Ureter (tissue), 1 donor: Measurements from ENCODE around the gene ATP10B. TPM values are rescaled to one million over a fixed set of nuclear protein-coding genes. Genes with fewer than 3 reads are reported as not detected.

Source experiments
- DNase-seq: peaks from one replicate; pipeline ENCODE4 v3.0.0-alpha.2; 2020; ENCODE audit warnings: low spot score
- total RNA-seq: library from RNA; stranded (reverse); gene quantifications from one replicate; pipeline ENCODE4 v1.2.4, GENCODE V29; 2023
- donor health status: DM: yes; HTN: yes; CAD: no.

Gene ATP10B
- total RNA-seq, 1 donor from 2014 or later = 25.1 TPM

DNA sequence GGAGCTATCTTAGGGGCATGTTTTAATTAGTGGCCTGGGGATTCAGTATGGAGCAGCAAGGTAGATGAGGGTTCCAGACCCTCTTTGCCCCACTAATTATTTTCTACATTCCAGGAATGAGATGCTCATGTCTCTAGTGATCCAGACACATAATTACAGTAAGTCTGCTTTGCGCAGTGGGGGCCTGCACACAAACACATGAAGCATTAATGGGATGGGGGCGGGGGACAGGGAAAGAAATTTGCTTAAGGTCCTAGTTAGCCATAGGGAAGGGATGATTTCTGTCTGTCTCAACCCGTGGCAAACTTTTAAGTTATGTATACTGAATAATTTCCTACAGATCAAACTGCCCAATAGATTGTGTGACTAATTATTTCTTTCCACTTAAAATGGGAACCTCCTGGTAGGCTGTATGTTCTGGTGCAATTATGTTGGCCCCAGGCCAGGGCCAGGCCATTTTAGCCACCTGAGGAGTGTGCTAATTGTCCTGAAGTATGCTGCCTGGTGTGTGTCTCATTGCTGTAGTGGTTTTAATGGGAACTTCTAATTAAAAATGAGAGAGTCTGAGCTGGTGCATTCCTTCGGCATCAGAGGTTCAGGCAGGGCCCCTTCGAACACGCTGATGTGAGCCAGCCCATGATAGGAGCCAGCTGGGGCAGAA lies 295.9 kb downstream of the ATP10B start:
- no peak for DNase-seq

DNA sequence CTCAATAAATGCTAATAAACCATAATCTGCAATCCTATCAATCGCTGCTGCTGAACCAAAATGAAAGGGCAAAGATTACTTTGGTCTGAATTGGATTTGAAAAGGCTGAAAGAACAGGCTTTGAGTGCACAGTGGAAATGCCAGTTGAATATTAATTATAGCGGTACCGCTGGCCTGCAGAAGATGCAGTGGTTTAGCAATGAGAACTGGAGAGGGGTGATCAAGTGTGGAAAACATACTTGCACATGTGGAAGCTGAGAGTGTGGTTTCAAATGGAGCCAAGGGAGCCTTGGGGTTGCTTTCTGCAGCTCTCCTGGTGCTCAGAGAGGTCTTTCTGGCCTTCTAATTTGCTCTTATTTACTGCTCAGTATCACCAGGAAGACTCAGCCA lies 296.4 kb downstream of the ATP10B start:
- no peak for DNase-seq

DNA sequence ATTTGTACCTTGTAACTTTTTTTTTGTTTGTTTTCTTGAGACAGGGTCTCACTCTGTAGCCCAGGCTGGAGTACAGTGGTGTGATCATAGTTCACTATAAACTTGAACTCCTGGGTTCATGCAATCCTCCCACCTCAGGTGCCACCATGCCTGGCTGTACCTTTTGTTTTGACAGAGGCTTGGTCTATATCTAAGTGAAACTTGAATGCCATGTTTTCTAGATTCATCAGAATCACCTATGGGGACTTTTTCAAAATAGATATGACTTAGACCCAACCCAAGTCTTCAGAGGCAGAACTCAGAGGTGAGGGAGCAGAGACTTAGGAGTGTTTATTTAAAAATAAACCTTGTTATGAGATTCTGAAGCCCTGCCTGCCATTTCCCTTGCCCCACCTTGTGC lies 301.9 kb downstream of the ATP10B start:
- DNase-seq = no peak

DNA sequence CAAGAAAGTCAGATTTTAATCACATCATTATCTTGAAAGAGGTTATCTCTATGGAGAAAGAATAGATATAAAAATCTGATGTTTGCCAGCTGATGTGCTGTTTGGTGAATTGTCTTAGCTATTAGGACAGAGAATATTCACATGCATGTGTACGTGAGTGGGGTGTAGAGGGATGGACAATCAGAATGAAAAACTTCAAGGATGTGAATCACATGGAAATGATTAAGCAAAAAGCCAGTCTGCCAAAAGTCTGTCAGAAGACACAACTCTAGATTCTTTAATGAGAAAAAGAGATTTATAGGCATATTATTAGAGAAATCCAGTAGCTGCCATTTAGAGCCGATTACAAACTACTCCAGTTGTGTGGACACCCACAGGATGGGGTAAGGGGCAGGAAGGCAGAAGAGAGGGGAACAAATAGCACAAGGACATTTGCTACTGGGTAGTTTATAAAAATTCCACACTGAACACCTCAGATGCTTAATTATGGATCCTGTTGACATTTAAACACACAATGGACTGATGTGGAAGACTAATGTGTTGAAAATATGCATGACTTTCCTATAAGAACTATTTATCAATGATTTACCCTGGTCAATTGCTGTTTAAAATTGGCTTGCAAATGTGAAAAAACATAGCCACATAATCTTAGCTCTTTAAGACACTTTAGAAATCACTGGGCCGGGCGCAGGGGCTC lies 302.9 kb downstream of the ATP10B start:
- no peak for DNase-seq

DNA sequence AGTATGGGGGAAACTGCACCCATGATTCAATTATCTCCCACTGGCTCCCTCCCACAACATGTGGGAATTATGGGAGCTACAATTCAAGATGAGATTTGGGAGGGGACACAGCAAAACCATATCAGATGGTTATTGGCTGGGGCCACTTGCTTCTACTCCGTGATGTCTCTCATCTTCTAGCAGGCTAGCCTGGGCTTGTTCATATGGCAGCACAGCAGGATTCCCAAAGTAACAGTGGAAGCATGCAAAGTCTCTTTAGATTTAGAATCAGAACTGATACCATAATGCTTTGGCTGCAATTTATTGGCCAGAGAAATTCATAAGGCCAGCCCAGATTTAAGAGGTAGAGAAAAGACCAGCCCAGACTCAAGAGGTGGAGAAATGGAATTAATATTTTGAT lies 304.1 kb downstream of the ATP10B start:
- no peak for DNase-seq

DNA sequence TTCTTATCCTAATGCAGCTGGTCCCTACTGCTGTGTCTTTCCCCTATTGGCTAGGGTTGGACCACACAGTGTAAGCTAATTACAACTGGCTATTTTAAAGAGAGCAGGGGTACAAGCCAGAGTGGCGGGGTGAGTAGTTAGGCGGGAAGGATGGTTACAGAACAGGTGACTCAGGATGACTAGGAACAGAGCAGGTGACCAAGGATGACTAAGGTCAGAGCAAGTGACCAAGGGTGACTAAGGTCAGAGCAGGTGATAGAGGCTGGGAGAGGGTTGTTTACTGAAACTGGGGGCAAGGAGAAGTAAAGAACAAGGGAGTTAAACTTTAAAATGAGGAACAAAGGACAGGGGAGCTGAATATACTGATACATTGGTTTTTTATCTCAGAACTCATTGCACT lies 304.9 kb downstream of the ATP10B start:
- no peak for DNase-seq

DNA sequence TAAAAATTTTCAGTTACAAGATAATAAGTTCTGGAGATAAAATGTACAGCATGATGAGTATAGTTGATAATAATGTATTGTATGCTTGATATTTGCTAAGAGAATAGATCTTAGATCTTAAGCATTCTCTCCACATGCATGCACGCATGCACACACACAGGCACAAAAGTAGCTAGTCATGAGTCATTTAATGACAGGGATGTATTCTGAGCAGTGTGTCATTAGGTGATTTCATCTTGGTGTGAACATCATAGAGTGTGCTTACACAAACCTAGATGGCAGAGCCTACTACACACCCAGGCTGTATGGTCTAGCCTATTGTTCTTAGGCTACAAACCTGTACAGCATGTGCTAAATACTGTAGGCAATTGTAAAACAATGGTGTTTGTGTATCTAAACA lies 306.2 kb downstream of the ATP10B start:
- no peak for DNase-seq

DNA sequence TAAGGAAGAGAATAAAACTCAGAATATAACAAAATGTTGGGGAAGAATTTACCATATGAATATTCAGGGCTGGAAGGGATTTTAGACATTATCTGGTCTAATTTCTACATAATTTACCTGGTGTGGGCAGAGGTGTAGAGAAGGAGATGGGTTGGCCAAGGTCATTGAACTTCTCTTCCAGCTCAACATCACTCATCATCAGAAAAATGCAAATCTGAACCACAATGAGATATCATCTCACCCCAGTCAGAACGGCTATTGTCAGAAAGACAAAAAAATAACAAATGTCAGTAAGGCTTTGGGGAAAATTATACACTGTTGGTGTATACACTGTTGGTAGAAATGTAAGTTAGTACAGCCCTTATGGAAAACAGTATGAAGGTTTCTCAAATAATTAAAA lies 308.6 kb downstream of the ATP10B start:
- DNase-seq = no peak

DNA sequence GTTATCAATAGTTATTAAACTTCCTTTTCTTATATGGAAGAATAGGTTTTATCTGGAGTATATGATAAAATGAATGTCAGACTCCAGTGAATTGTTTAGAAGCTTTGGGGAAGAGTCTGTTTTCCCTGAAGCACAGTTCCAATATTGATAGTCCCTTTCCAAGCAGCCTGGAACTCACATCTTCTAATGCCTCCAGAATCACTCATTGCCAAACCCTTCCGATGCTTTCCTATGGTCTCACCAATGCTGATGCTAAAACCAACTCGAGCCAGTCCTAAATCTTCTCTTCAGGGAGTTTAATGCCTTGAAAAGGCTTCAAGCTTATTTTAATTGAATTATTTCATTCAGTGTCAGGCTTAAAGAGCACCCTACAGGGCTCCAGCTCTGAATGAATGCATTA lies 309.2 kb downstream of the ATP10B start:
- DNase-seq = no peak

DNA sequence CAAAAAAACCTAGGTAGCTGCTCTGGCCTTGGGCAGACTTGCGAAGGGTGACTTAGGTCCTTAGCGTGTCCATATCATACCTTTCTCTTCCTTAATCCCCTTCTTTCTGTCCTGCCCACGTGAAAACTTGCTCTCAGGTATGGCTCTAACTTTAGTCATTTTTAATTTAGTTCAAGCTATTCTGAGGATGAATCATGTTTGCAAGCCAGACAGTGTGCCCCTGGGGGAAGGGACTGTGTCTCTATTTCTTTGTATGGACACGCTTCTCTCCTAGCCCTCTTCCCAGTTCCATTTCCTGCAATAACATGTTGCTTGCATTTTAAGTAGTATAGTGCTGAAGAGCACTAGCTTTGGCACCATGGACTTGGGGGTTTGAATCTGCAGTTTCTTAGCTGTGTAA lies 309.7 kb downstream of the ATP10B start:
- no peak for DNase-seq

DNA sequence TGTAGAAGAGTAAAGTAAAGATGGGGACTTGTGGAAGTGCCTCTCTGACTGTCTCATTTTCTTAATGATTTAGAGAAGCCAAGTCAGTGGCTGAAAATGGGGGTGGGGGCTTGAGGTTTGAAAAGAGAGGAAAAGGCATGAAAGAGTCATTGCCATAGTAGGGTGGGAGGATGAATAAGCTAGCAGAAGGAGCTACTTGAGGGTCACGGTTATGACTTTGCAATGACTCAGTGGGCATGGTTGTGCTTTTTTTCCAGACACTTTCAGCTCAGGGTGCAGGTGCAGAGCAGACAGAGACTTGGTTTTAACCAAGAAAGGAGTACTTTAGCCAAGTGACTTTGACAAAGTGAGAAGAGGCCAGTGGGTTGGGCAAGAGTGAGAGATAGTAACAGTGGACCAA lies 312.6 kb downstream of the ATP10B start:
- DNase-seq = no peak

DNA sequence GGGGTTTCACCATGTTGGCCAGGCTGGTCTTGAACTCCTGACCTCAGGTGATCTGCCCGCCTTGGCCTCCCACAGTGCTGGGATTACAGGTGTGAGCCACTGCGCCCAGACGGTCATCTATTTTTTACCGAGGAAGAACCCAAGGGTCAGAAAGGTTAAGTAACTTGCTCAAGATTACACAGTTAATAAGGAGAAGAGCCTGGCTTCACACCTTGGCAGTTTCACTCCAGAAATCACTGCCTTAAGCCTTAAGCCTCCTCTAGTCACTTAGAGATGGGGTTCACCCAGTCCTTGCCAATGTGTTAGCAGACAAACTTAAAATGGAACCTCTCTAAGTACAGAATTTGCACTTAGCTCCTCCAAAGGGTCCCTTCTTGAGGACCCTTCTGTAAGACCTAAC lies 314.1 kb downstream of the ATP10B start:
- DNase-seq = no peak

DNA sequence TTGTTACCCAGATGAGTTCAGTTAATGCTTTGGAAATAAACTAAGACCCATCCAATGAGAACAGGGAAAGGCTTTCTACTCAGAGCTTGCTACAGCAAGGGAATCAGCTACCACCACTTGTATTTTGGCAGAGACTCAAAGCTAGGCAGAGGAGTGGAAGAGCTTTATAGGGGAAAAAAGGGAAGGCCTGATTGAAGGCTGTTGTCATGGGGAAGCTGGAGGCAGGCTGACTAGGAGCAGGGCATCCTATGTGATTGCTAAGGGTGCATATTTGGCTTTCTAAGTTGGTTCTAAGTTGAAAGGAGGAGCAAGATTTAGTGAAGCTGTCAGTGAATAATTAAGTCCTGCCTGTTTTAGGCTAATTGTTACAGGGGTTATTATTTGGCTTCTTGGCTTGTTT lies 314.9 kb downstream of the ATP10B start:
- no peak for DNase-seq

DNA sequence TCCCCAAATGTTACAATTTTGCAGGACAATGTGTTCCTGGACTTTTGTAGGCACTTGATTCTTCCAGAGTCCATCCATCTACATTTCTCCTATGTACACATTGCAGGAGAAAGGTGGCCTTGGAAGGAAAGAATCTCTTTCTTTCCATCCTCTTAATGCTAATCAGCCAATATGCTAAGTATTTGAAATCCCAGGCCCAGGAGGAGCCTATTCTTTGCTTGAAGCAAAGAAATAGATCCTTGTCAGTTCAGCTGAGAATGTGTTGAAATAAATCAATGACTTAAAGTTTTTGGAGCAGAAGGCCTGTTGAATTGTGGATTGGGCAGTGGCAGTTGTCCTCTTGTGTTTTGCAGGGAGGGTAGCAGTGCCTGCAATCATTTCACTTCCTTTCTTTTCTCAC lies 317.1 kb downstream of the ATP10B start:
- no peak for DNase-seq

DNA sequence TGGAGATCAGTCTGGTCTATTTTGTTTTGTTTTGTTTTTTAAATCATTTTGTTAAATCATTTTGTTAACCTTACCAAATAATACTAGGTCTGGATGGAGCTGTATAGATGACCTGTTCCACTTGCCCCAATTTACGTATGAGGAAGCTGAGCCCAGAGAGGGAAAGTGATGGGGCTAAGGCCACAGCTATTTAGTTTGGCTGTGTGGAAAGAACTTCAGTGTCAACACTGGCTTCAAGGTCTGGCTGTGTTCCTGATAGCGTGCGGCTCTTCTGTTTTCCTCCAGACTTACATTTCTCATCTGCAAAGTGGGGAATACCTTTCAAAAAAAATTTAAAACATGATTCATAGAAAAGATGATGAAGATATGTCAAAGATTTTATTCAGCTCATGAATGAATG lies 317.9 kb downstream of the ATP10B start:
- DNase-seq = no peak

DNA sequence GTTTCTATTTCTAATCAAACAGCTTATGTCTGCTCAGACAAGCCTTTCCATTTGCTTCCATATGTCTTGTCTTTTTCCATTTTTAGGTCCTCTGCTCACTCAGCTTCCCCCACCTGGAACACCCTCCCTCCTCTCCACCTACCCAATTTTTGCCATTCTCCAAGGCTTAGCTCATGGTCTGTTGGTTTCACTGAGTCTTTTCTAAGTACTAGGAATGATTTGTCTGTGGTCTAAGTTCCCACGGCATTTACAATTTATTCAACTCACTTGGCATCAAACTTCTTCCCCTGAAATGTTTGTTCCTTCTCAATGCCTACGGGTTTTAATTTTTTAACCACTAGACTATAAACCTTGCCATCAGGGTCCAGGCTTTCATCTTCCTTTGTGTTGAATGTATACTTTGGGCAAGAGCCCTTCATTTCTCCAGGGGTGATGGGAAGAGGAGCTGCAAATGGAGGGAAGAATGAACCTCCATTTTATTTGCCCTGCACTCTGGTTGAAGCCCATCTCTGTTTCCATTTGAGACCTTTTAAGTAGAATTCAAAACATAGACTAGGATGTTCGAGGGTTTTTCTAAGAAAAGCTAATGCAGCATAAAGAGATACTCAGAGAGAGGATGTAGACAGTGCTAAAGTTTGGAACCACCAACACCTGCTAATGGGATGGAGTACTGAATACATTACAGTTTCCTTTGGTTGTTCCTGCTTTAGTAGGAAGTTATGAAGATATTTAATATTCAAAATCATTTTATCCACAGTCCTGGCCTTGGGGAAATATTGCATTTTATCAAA lies 326.3 kb downstream of the ATP10B start:
- DNase-seq = no peak

DNA sequence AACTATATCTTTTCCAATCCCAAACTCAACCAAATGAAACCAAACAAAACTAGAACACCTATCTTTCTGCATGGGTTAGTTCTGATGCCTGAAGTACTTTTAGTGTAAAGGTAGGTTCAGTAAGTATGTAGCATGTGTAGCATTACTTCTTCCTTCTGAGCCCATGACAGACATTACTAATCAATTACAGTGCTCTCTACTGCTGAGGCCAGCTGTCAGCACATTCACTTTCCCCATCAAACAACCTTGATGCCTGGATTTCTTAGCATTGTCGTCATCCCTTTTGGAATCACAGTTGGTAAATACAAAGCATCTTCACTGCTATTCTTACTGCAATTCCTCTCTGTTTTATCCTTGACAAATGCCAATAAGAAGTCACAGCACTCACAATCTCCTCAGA lies 327.2 kb downstream of the ATP10B start:
- no peak for DNase-seq

DNA sequence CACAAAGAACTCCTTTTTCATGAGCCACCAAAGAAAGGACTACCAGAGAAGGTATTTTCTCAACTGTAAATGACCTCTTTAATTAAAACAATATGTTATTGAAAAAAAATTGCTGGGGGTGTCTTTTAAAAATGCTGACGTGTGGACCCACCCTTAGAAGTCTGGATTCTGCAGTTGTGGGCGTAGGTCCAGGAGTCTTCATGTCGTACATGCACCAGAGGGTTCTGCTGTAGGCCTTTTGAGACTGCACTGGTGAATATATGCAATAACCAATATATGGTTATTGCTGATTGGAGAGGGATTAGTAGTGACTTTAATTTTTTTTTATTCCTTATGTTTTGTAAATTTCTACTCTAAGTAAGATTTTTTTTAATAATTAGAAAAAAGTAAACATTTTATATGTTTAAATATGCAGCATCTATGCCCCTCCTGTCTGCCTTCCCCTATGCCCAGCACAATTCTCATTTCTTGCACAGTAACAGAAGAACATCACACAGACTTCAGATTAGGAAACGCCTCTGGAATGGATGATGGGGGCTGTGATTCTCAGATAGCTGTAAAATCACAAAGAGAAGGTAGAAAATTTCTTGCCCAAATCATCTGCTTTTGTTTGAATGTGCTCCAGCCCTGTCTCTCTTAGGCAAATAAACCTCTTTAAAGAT lies 328.4 kb downstream of the ATP10B start:
- DNase-seq = no peak

DNA sequence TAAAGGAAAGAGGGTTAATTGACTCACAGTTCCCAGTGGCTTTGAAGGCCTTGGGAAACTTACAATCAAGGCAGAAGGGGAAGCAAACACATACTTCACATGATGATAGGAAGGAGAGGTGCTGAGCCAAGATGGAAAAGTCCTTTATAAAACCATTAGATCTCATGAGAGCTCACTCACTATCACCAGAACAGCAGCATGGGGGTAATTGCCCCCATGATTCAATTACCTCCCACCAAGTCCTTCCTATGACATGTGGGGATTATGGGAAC lies 330.7 kb downstream of the ATP10B start:
- DNase-seq = no peak

DNA sequence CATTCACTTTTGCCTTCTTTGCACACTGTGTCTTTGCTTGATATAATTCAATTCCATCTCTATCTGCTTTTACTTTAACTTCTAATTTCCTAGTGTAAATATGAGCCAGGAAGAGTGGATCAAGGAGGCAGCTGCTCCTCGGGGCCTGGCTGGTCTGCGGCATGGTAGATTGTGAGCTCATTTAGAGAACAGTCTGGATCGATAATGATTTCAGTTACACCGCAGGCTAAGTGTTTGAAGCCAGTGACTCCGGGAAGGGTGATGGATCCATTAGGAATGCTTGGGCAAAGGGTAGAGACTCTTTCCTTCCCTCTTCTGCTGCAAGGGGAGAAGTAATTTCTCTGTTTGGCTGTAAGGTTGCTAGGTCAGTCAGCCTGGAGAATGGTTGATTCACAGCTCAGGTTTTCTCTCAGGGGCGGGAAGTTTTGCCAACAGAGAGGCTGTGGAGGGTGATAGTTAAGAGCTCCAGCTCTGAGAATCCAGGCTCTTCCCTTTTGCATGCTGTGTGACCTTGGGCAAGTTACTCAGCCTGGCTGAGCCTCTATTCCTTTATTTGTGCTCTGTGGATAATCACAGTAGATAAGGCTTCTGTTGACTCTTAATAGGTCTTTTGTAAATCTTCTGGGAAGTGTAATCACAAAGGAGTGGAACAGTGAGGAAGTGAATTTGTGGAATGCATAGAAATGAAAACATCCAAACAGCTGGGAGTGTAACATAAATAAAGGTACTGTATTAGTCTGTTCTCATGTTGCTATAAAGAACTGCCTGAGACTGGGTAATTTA lies 331.2 kb downstream of the ATP10B start:
- DNase-seq = no peak

DNA sequence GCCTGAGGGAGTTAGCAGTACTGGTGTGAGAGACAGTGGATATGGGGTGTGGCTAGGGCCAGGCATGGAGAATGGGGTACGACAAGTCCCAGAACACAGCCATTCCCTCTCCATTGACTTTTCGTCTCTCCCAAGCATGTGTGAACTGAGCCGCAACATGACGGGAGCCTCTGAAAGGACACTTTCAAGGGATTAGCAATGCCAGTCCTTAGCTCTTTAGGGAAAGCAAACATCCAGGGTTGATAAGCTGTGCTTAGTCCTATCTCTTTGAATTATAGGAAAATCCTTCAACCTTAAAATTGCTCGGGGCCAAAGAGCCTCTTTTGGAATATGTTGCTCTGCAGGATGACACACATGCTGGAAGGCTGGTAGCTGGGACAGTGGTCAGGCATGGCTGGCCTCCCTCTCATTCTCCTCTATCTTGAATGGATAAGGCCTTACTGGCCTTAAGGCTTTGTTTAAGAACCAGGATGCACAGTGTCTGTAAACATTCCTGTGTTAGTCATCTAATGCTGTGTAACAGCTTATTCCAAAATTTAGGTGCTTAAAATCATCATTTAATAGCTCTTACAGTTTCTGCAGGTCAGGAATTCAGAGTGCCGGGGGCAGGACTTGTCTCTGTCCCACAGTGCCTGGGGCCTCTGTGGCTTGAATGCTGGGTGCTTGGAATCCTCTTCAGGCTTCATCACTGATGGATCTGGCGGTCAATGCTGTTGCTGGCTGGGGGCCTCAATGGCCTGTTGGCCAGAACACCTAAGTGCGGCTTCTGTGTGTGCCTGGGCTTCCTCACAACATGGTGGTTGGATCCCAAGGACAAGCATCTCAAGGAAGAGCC lies 335.1 kb downstream of the ATP10B start:
- no peak for DNase-seq
